Fibroblast of skin of right quadriceps (primary cell): ENCODE measurements around the gene SCN2B.

Experiments used
- DNase-seq: peaks from one replicate; pipeline ENCODE4 v3.0.0-alpha.2; 2013

Gene SCN2B

DNA sequence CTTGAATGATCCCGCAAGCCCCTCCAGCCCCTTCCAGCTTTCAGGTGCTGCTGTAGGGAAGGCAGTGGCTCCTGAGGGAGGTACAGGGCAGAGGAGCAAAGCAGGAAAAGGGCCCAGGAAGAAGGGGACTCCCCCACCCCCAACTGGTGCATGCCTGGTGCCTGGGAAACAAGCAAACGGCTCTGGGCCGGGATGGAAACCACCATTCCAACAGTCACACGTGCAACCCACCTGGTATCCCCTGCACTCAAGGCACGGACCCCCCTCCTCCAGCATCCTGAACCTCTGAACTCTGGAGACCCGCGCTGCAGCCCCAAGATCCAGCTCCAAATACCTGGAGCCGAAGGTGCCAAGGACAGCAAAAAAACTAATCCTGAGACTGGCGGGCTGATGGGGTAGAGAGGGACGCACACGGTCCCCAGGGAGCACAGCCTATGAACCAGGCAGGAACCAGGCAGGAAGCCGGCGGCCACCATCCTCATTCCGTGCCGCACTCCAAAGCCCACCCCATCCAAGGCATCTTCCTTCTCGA, 24.4 kb downstream of the SCN2B start:
- no peak for DNase-seq

DNA sequence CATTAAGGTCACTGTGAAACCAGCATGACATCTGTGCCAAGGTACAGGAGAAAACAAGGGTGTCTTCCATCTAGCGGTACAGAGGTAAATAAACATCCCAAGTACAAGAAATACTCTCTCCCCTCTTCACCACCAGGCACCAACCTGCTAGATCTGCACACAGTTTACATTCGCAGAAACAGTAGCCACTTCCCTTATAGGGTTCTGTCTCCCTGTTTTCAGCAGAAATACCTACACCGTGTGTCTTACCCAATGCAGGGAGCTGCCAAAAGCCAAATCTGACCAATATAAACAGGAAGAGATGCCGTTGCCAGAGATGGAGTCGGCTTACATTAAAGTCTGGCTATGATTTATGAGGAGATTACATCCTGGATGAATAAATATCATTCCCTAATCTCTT, 25.0 kb downstream of the SCN2B start:
- peak; percentile 24 for DNase-seq

DNA sequence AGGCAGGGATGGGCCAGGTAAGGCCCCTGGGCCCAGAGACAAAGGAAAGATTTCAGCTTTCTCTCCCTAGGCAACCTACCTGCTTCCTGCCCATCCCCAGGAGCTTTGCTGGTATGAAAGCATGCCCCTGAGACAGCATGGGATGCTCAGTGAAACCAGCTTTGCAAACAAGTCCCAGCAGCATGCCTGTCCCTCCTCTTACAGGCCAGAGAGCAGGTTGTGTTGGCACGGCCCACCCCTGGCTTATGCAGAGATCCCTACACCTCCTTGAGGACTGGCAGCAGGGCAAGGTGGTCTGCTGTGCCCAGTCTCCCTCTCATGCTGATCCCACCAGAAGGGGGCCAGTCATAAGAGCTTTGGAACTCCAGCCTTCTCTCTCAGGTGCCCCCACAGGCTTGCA, 26.9 kb downstream of the SCN2B start:
- no peak for DNase-seq

DNA sequence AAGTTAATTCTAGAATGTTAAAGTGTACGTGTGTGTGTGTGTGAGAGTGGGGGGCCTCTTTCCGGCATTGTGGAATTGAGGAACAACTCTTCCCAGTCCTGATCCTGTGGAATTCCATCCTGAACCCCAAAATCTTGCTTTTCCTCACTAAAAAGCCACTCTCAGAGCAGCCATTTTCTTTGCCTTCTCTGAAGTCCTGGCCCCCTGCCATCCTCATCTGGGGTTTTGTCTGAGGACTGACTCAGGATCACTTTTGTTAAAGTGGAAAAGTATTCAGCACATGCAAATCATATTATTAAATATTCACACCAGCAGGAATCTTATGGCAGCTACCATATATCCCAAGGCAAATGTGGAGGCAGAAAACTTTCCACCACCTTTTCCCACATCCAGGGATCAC, 27.6 kb downstream of the SCN2B start:
- no peak for DNase-seq

DNA sequence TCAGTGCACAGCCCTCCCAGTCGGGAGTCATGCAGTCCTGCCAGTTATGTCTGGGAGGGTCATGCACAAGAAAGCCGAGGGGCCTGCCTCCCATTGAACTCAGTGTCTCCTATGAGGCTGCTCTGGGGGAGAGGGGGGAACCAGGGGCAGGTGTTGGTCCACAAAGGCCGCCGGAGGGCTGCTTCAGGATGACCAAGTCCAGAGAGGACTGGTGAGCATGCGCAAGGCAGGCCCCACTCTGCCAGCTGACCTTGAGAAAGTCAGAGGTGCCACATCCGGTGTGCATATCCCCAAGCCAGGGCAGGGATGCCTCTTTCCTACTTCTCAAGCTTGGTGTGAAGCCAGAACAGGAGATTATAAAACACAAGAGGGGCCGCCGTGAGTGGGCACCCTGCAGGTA, 28.2 kb downstream of the SCN2B start:
- no peak for DNase-seq

DNA sequence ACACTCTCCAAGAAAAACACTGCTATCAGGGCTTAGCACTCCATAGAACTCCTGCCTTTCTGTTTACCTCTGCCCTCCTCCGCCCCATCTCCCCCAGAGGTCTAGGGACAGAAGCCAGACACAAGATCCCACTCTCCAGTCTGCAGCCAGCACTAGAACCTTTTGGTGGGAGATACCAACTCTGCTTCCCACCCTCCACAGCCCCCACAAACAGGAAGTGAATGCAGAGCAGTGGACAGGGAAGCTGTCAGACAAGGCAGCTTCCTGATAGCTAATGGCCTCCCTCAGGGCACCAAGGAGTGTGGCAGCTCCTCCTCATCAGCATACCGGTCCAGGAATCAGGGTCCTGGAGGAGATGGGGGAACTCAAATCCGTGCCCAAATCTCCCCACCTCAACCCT, 28.9 kb downstream of the SCN2B start:
- no peak for DNase-seq

DNA sequence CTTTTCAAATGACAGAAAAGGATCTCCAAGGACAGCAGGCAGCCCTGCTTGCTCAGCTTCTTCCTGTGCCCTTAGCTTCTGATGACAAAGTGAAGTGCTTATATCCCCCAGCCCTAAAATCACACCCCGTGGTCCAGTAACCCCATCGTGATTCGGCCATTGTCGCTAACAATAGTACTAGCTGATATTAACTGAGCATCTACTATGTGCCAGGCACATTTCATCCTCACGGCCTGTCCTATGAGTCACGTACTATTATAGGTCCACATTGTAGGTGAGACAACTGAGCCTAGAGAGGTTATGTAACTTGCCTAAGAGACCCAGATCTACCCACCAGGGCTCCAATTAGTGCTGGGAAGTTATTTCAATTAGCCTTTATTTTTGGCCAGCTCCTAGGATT, 29.9 kb downstream of the SCN2B start:
- DNase-seq = no peak

DNA sequence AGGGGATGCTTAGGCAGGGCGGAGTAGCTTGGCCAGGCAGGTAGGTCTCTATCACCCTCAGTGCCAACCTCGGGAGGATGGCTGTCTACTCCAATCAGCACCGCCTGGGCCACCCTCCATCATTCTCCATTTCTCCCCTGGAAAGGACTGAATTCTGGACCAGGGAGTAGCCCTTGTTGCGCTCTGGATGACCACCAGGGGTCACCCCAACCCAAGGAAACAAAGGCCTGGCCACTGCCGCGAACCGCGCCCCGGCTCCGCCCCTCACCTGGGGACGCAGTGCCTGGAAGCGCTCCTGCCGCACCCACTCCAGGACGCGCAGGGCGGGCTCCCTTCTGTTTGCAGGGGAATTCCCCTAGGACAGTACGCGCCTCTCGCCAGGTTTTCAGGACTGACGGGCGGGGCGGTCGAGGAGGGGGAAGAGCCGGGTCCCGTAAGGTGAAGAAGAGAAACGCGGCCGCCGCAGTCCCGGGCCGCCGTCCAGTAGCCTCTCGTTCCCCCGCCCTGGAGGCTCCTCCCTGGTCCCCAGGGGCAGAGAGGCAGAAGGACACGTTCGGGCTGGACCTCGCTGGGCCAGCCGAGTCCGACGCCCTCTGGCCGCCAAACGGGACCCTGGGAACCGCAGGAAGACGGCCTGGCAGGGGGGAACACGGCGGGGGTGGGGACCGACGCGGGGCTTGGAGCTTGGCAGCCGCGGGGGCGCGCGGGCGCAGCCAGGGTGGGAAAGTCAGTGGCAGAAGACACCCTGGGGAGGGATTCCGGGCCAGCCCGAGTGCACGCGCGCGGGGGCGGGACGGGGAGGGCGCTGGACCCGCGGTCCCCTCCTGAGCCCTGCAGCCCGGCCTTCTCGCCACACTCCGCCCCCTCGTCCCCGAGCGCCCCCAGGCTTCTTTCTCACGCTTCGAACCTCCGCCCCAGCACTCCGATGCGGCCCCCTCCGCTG, 30.9 kb downstream of the SCN2B start:
- DNase-seq = peak; percentile 48

DNA sequence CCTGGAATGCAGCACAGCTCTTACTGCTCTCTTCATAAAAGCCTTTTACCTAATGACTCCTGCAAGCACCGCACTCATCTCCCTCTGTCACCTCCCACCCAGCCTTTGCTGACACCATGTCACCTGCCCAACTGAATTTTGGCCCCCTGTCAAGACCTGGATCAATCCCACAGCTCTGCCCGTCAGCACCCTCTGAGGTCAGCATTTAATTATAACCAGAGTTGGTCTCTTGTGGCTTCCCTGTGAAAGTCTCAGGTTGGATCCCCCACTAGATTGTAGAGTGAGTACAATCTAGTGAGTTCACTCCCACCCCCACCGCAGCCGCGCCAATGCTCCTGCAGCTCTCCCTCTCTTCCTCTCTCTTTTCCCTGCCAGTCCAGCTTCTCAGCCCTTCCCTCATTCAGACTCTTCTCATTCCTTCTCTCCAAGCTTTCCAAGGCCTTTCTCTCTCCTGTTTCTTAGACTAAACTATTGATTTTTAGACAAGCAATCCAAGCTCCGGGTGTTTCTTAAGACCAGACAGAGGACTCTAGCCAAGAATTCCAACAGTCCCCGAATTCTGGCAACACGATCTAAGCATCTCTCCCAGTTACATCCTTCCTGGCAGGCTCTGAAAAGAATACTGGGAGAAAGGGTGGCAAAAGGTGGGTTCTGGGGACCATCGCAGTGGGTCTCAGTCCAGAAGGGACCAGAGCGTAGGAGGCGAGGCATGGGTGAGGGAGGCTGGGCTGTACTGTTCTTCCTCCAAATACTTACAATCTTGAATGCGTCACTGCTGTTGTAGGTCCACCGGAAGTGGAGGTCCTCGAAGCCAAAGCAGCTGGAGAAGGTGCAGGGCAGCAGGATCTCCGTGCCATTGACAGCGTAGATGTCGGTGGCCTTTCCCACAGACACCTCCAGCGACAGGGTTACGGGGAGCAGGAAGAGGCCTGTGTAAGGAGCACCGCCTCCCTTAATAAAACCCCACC, 31.9 kb downstream of the SCN2B start:
- no peak for DNase-seq

DNA sequence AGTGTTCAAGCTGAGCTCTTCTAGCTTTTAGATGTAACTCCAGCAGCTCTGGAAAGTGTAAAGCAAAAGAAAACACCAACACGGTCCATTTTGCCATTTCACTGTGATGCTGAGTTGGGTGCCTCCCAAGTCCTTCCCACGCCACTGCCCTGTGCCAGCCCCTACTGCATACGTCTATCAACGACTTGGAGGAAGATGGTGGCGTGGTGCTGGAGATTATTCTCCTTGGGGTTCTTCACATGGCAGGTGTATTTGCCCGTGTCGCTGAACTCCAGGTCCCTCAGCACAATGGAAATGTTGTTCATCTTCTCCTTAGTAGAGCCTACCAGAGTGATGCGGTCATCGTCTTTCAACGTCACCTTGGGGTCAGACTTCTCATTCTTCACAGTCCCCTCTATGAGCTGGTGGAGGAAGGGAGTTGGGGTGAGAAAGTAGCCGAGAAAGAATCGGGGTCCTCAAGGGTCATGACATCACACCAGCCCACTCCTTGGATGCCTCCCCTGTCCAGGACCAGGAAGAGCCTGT, 32.7 kb downstream of the SCN2B start:
- DNase-seq = no peak

DNA sequence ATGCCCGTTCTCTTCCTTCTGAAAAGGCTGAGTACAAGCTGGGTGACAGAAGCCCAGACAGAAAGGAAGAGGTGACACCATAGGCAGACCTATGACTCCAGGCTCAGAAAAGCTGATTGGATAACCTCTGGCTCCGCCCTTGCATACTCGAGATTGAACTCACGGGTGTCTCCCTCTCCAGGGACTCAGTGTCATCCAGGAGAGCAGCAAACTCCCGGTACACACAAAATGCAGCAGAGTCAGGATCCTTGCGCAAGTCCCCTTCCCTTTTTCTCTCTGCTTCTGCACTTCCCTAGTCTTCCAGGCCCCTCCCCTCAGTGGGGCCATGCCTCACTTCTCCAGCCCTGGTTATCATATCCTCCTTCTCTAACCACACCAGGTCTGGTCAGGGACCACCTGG, 33.6 kb downstream of the SCN2B start:
- DNase-seq = no peak

DNA sequence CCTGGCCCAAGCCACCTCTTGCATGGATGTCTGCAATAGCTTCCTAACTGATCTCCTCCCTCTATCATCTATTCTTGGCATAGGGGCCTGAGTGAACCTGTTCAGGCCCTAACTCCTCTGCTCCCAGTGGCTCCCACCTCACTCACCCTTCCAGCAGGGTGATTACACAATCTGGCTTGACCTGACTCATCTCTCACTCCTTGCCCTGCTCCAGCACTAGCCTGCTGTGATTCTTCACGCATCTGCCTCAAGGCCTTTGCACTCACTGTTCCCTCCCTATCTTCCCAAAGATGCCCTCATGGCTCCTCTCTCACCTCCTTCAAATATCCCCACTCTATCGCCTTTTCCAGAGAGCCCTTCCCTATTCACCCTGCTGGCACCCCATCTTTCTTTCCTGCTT, 34.4 kb downstream of the SCN2B start:
- no peak for DNase-seq

DNA sequence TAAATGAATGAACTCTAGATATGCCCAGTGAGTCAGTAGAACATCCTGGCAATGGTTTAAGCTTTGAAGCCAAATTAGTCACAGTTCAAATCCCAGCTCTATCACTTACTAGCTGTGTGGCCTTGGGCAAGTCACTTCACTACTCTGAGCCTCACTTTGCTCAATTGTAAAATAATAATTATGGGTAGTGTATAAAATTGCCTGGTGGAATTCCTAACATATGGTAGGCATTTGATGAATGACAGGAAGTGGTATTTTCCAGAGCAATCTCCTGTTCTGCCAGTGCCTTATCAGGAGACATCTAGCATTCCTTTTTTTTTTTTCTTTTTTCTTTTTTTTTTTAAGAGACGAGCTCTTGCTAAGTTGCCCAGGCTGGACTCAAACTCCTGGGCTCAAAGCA, 36.9 kb downstream of the SCN2B start:
- peak; percentile 12 for DNase-seq

DNA sequence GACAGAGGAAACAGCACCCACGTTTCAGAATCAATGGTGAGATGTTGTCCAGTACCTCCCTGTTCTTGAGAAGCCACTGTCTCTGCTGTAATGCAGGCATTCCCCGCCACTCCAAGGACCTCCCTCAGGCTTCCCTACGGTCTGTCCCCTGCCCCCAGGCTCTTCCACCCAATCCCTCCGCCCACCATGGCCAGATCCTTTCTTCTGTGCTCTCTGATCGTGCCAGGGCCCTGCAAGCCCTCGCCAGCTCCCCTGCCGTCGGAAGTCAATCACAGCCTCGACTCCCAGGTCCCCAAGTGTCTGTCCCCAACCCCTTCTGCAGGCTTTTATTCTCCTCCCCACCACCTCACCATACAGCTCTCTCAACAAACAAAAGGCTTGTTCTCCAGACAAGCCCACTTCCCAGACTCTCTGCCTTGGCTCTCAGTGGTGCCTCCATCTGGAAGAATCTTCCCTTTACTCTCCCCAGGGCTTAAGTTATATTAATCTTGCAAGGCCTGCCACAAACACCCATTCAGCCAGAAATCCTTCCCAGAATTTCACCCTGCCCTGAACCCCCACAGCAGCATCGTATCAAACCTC, 37.5 kb downstream of the SCN2B start:
- no peak for DNase-seq

DNA sequence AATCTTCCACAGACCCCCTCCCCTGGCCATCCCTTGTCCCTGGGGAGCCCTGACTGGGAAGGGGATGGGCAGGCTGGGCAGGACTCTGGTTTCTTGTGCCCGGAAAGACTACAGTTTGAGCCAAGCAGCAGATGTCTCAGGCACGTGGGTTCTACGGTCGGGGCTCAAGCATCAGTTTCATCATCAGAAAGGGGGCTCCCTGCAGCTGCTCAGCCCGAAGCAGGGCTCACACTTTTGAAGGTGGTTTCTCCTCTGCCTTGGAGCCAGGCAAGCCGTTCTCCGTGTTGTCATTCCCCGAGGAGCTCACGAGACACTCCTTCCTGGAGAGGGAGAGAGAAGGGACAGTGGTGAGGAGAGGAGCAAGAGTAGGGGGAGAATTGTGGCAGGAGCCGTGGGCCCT, 39.6 kb downstream of the SCN2B start:
- no peak for DNase-seq

DNA sequence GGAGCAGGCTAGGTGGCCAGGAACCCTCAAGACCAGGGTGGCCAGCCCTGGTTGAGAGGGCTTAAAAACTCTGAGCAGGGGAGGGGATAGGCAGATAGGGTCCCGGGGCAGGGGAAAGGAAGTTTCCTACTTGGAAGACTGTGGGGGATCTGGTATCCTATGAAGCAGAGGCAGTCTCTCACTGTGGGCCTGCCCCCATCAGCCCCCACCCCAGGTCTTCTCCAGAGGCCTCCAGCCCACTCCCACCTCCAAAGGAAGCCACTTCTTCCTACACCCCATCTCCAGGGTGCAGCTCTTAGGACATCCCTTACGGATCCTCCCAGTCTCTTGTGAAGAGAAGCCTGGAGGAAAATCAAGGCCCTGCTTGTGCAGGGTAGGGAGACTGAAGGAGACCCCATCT, 40.1 kb downstream of the SCN2B start:
- DNase-seq = no peak

DNA sequence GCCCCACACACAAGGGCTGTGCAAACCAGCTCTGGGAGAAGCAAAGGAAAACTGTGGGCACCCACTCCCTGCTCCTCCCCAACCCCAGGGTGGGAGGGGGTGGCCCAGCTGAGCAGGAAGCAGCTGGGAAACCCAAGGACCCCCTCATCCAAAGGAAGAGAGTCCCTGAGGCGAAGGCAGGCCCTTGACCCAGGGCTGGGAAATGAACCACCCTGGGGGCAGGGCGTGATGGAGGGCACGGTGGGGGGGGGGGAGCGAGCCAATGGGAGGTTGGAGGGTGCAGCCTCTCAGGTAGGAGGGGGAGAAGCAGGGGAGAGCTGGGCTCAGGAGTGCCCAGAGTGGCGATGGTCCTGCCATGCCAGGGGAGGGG, 40.7 kb downstream of the SCN2B start:
- no peak for DNase-seq

DNA sequence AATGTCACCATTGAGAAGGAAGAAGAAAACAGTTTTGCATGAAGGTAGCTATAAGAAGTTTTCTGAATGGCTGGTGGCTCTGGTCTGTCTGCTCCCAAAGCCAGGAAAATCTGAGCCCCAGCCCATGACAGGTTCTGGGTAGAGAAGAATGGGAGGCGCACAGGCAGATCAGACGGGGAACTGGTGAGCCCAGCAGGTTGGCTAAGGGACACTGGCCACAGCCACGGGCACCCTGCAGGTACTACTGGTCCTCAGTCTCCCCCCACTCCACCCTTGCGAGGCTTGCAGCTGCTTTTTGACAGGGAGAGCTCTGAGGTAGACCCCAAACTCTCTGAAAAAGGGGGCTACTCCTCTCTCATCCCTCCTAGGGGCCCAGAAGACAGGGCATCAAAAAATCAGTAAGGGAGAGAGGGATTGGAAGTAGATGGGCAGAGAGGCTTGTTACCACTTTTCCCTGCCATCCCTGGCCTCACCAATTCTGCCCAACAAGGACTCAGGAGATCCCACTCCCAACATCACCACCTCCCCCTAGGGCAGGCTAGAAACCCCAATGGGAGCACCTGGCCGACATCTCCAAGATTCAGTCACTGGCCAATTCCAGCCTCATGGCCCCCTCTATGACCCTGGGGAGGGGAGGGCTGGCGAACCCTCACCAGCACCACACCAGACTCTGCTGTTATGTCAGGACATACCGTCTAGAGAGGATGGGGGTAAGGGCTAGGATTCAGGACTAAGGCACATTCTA, 41.2 kb downstream of the SCN2B start:
- DNase-seq = no peak

DNA sequence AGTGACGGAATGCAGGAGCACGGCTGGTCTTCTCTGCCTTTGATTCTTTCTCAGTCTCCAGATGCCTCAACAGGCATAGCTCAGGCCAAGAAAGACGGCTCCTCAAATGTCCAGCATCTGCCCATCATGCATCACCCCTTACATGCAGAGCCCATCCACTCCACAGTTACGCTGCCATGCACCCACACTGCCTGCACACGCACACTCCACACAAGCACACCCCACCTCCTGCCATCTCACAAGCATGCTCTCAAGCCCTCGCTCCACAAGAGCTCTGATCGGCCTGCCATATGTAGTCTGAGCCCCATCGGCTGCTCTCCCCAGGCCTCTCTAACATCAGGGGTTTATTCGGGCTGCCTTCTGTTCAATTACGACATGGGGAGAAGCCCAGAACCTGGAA, 42.6 kb downstream of the SCN2B start:
- DNase-seq = no peak

DNA sequence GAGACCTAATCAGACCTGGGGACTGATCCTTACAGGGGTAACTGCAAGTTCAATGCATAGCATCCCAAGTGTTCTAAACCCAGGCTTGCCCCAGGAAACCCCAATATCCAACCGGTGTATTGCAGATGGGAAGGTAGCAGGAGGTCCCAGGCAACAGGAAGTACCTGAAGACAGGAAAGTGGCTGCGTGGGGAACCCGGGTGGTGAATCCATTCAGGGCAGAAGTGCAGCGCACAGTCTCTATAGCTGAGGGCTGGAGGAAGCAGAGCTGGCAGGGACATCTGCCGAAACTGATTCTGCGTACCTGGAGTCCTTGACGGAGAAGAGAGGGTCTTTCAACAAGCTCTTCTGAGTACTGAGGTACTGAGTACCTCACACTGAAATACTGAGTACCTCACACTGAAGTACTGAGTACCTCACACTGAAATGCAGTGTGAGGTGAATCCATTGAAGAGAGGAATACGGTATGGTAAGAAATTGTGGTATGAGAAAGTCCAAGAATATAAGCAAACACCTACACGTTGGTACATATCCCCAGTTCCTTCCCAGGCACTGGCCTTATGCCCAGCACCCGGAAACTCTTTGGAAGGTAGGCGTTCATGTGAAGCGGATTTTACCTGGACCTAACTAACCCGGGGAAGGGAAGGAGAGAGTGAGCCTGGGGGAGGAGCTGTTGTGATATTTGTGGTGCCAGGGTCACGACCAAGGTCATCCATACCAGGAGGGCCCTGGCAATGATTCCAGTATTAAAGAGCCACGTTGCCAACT, 43.9 kb downstream of the SCN2B start:
- DNase-seq = no peak

DNA sequence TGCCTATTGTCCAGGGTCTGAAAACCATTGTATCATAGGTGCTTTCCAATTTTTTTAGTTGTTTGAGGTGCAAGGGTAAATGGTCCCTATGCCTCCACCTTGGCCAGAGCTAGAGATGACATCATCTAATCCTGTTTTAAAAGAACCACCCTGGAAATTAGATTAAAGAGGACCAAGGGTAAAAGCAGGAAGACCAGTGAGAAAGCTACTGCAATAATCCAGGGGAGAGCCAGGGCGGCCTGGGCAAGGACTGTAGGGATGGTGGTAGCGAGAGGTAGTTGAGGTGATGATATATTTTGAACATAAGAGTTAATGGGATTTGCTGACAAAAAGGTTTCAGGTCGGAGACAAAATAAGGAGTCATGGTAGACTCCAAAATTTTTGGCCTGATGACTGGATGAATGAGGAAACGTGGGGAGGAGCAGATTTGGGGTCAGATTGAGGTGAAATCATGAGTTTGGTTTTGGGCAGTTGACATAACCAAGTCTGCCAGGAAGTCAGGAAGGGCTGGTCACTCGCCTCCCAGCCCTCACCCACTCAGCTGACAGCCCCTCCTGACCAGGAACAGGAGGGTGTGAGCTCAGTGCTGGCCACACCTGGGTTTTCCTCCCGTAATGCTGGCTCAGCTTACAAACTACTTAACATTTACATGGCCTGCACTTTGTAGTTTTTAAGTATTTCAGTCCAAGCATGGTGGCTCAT, 46.8 kb downstream of the SCN2B start:
- no peak for DNase-seq
